Esophagus squamous epithelium (tissue), 5 donors: ENCODE results near the gene LAT. TPM values are rescaled to one million over a fixed set of nuclear protein-coding genes. Genes with fewer than 3 reads are reported as not detected.
"Not testable (repeated sequence)": the region's sequence is repeated elsewhere in the genome, so short reads cannot be mapped to it uniquely, and the experiment has no call there.

Source experiments
- DNase-seq: peaks from one replicate; lab custom pipeline; 2025; lab: John Stamatoyannopoulos, UW
- H3K27ac ChIP-seq, 4 donors: fragments of 200-600 bp; sonication (generic); one replicate each; pipeline ENCODE4 v1.5.1; 2016 to 2019; ENCODE audit warnings: mild to moderate bottlenecking in 1 of 4
- H3K27me3 ChIP-seq, 4 donors: fragments of 200-600 bp; sonication (generic); 1 replicate in 3 of 4; 2 replicates in 1 of 4; pipeline versions ENCODE4 v1.5.1 to v1.6.0; 2017 to 2021; ENCODE audit warnings: antibody characterized with exemption in 1 of 4
- H3K36me3 ChIP-seq, 3 donors: fragments of 200-600 bp; sonication (generic); one replicate each; pipeline ENCODE4 v1.5.1; 2016 to 2019
- H3K4me1 ChIP-seq, 3 donors: fragments of 200-600 bp; sonication (generic); one replicate each; pipeline ENCODE4 v1.5.1; 2017 to 2019
- H3K4me3 ChIP-seq, 4 donors: fragments of 200-600 bp; sonication (generic); 1 replicate in 3 of 4; 2 replicates in 1 of 4; pipeline ENCODE4 v1.5.1; 2016 to 2019; ENCODE audit warnings: mild to moderate bottlenecking in 2 of 4, moderate library complexity in 1 of 4
- H3K9me3 ChIP-seq, 3 donors: fragments of 200-600 bp; sonication (generic); one replicate each; pipeline ENCODE4 v1.5.1; 2016 to 2019
- CTCF ChIP-seq, 6 experiments: fragments of 450-650 bp in 4 of 6; fragments of 200-600 bp in 2 of 6; sonication (generic) in 2 of 6; IDR thresholded peaks; one replicate each; pipeline ENCODE4 v1.5.1; 2016 to 2019; ENCODE audit warnings: antibody characterized with exemption in 6 of 6, mild to moderate bottlenecking in 4 of 6, moderate library complexity in 4 of 6
- POLR2A ChIP-seq, 4 donors: fragments of 450-650 bp; IDR thresholded peaks; one replicate each; pipeline ENCODE4 v1.6.1; 2017; ENCODE audit warnings: antibody characterized with exemption in 4 of 4, mild to moderate bottlenecking in 4 of 4, moderate library complexity in 3 of 4
- WGBS, 2 donors: methylation state at CpG; one replicate each; pipeline ENCODE4 v1.1.5; 2018; 5-methylcytosine and 5-hydroxymethylcytosine counted together
- intact Hi-C: fragments of 100-400 bp; cut with DNase I; formaldehyde crosslinking; loops from one replicate; pipeline ENCODE4 v1.15.0; 2022
- total RNA-seq, 4 donors: library from RNA; depleted of rRNA; stranded (reverse); fragments of >200 nt; gene quantifications; one replicate each; pipeline ENCODE4 v1.1.0, GENCODE V29; 2016
- donor health status: DM: yes; HTN: yes; CAD: no.

The LAT gene
- total RNA-seq, 4 donors from 2014 or later, result 0.76 to 7.4 (median 2.5) TPM

DNA sequence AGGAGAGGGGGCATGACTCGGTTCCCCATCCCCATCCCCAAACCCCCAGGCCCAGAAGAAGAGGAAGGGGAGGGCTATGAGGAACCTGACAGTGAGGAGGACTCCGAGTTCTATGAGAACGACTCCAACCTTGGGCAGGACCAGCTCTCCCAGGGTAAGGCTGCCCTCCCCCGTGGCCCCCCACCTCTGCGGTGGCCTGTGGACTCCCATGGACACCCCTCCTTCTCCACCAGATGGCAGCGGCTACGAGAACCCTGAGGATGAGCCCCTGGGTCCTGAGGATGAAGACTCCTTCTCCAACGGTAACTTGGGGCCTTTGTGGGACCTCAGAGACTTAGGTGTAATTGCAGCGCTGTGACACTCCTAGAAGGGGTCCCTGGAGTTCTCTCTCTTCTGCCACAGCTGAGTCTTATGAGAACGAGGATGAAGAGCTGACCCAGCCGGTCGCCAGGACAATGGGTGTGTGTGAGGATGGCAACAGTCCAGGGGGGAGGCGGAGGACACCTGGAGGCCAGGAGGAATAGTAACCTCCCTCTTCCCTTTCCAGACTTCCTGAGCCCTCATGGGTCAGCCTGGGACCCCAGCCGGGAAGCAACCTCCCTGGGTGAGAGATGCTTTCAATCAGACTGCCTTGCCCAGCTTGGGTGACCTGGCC lies 47.5 kb upstream of the LAT start:
- H3K27ac ChIP-seq, result no peak overlapping the region
- H3K4me3 ChIP-seq, result no peak overlapping the region
- H3K9me3 ChIP-seq, result no peaks in the 10 kb centered on the region
- peaks cover 0 to 12% (median 3%) of the 10 kb centered on the region in 3 donors for H3K4me1 ChIP-seq
- no peaks in the 10 kb centered on the region for H3K36me3 ChIP-seq
- H3K27me3 ChIP-seq, result no peaks in the 10 kb centered on the region
- TF ChIP-seq CTCF (IDR thresholded peaks at IDR 0.05) (no peak), POLR2A (IDR thresholded peaks at IDR 0.05) (no peak)
- WGBS, 2 donors, result 54 to 70% methylated on average over 2 of the region's 14 CpGs
- no peak for DNase-seq
- intact Hi-C loops, result no loop called here

GRCh38 chr16:28938721-28939120 lies 46.1 kb upstream of the LAT start:
- intact Hi-C loops, result no loop called here
- Histone ChIP-seq H3K9me3 (no peaks in the 10 kb centered on the region), H3K4me1 (peaks cover 0 to 12% (median 3%) of the 10 kb centered on the region in 3 donors), H3K27ac (no peak overlapping the region), H3K27me3 (no peaks in the 10 kb centered on the region), H3K36me3 (no peaks in the 10 kb centered on the region), H3K4me3 (no peak overlapping the region)
- 86 to 93% methylated on average over 3 to 4 of the region's 7 CpGs for WGBS, 2 donors
- no peak for DNase-seq
- TF ChIP-seq CTCF (IDR thresholded peaks at IDR 0.05) (no peak), POLR2A (IDR thresholded peaks at IDR 0.05) (no peak)

GRCh38 chr16:28939825-28940224 lies 45.0 kb upstream of the LAT start:
- peaks cover 0 to 12% (median 3%) of the 10 kb centered on the region in 3 donors for H3K4me1 ChIP-seq
- H3K36me3 ChIP-seq, intact Hi-C loops, H3K27ac ChIP-seq, H3K4me3 ChIP-seq, DNase-seq, H3K27me3 ChIP-seq, H3K9me3 ChIP-seq: not testable (repeated sequence)
- WGBS, 2 donors, result 85 to 87% methylated on average over 6 to 7 of the region's 7 CpGs

GRCh38 chr16:28943281-28943680 lies 41.6 kb upstream of the LAT start:
- Histone ChIP-seq H3K27me3 (no peaks in the 10 kb centered on the region), H3K27ac (no peak overlapping the region), H3K36me3 (no peaks in the 10 kb centered on the region), H3K4me1 (peaks cover 7 to 11% (median 8%) of the 10 kb centered on the region in 3 donors), H3K9me3 (no peaks in the 10 kb centered on the region), H3K4me3 (no peak overlapping the region)
- TF ChIP-seq CTCF (IDR thresholded peaks at IDR 0.05) (no peak), POLR2A (IDR thresholded peaks at IDR 0.05) (no peak)
- no peak for DNase-seq
- intact Hi-C loops, result no loop called here

- H3K4me3 ChIP-seq, result no peak overlapping the region
- H3K36me3 ChIP-seq, result no peaks in the 10 kb centered on the region
- H3K9me3 ChIP-seq, result no peaks in the 10 kb centered on the region
- H3K27ac ChIP-seq, result no peak overlapping the region
- no peak for DNase-seq
- H3K27me3 ChIP-seq, result no peaks in the 10 kb centered on the region
- no peak for TF ChIP-seq CTCF (IDR thresholded peaks at IDR 0.05)
- no peak for TF ChIP-seq POLR2A (IDR thresholded peaks at IDR 0.05)
- intact Hi-C loops, result no loop called here
- H3K4me1 ChIP-seq, result peaks cover 12 to 22% (median 14%) of the 10 kb centered on the region in 3 donors
- WGBS, 2 donors, result 49 to 74% methylated on average over 3 to 4 of the region's 4 CpGs
Observed at GRCh38 chr16:28946681-28947080, 38.2 kb upstream of the LAT start.
